Breast epithelium (tissue), 4 donors: ENCODE results near the gene ARHGAP18. TPM values are rescaled to one million over a fixed set of nuclear protein-coding genes. Genes with fewer than 3 reads are reported as not detected.
A peak's percentile ranks its signal among the peaks of the same experiment; 100 is the strongest.

Source experiments
- DNase-seq, 2 donors: peaks; one replicate each; pipeline ENCODE4 v3.0.0-alpha.2; 2019; ENCODE audit warnings: low spot score in 2 of 2
- H3K27ac ChIP-seq, 2 donors: fragments of 200-600 bp; sonication (generic) in 1 of 2; one replicate each; pipeline ENCODE4 v1.5.1; 2016 to 2019; ENCODE audit warnings: mild to moderate bottlenecking in 1 of 2
- H3K27me3 ChIP-seq, 2 donors: fragments of 200-600 bp; sonication (generic) in 1 of 2; one replicate each; pipeline versions ENCODE4 v1.5.1 to v1.6.0; 2017 to 2019; ENCODE audit warnings: control low read depth in 1 of 2, mild to moderate bottlenecking in 1 of 2
- H3K36me3 ChIP-seq: fragments of 200-600 bp; one replicate; pipeline ENCODE4 v1.5.1; 2019
- H3K4me1 ChIP-seq, 2 donors: fragments of 200-600 bp; sonication (generic); one replicate each; pipeline ENCODE4 v1.5.1; 2016 to 2019; ENCODE audit warnings: control low read depth in 1 of 2
- H3K4me3 ChIP-seq, 3 donors: fragments of 200-600 bp; sonication (generic); 1 replicate in 2 of 3; 2 replicates in 1 of 3; pipeline ENCODE4 v1.5.1; 2016 to 2019; ENCODE audit warnings: mild to moderate bottlenecking in 3 of 3, moderate library complexity in 2 of 3
- H3K9me3 ChIP-seq, 2 donors: fragments of 200-600 bp; sonication (generic) in 1 of 2; one replicate each; pipeline ENCODE4 v1.5.1; 2016 to 2019; ENCODE audit warnings: control low read depth in 1 of 2
- CTCF ChIP-seq, 3 donors: fragments of 450-650 bp; IDR thresholded peaks; one replicate each; pipeline ENCODE4 v1.5.1; 2016 to 2017; ENCODE audit warnings: antibody characterized with exemption in 3 of 3, mild to moderate bottlenecking in 3 of 3, moderate library complexity in 3 of 3
- POLR2A ChIP-seq: fragments of 450-650 bp; IDR thresholded peaks from one replicate; pipeline ENCODE4 v1.6.1; 2016; ENCODE audit warnings: antibody characterized with exemption, mild to moderate bottlenecking, moderate library complexity
- POLR2AphosphoS5 ChIP-seq, 3 donors: sonication (generic); formaldehyde crosslinking; IDR thresholded peaks; one replicate each; pipeline ENCODE4 v1.6.1; 2017; ENCODE audit warnings: antibody characterized with exemption in 3 of 3
- intact Hi-C: fragments of 100-400 bp; cut with DNase I; formaldehyde crosslinking; loops from one replicate; pipeline ENCODE4 v1.15.1; 2023; ENCODE audit warnings: low total_unique reads
- total RNA-seq, 3 donors: library from RNA; depleted of rRNA; stranded (reverse); fragments of >200 nt; gene quantifications; one replicate each; pipeline ENCODE4 v1.1.0, GENCODE V29; 2016

The ARHGAP18 gene
- total RNA-seq, 3 donors from 2014 or later, result 14.7 to 28.7 (median 24.8) TPM

DNA sequence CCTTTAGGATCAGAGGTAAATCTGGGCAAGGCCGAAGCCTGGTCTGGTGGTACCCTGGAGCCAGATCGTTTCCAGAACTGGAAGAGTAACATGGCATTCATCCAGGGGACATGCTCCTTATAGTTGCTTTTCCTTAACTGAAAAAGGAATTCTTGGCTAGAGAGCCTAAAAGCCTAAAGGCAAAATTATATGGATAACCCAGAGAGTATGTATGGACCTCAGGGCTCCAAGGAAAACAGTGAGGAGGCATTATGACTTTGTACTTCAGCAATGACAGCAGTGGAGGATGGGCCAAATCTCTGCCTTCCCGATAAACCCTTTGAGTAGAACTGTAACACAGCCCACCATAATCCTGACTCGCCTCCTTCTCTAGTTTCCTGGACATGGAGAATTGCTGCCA, 29.3 kb downstream of the ARHGAP18 start:
- Histone ChIP-seq H3K4me3 (no peak overlapping the region), H3K36me3 (no peaks in the 10 kb centered on the region), H3K27me3 (no peaks in the 10 kb centered on the region), H3K27ac (peak overlapping the region; percentile 79 to 90), H3K9me3 (no peaks in the 10 kb centered on the region), H3K4me1 (peaks cover 0 to 9% of the 10 kb centered on the region in 2 donors)
- intact Hi-C loops, result loop anchor here (10.0 kb wide), 1 partner anchor 1186 kb away; no protein-coding TSS in a partner anchor
- TF ChIP-seq POLR2AphosphoS5 (IDR thresholded peaks at IDR 0.05), result no peak
- TF ChIP-seq CTCF (IDR thresholded peaks at IDR 0.05), result no peak
- TF ChIP-seq POLR2A, result no peak
- no peak for DNase-seq

- DNase-seq, result no peak
- Histone ChIP-seq H3K4me3 (peak overlapping the region in 1 of 3 donors; percentile 15), H3K4me1 (peaks cover 0 to 9% of the 10 kb centered on the region in 2 donors), H3K27ac (peak overlapping the region; percentile 32 to 79), H3K36me3 (no peaks in the 10 kb centered on the region), H3K9me3 (no peaks in the 10 kb centered on the region), H3K27me3 (no peaks in the 10 kb centered on the region)
- intact Hi-C loops, result loop anchor here (10.0 kb wide), 1 partner anchor 1185 kb away; no protein-coding TSS in a partner anchor
- TF ChIP-seq POLR2A (no peak), CTCF (IDR thresholded peaks at IDR 0.05) (no peak), POLR2AphosphoS5 (IDR thresholded peaks at IDR 0.05) (no peak)
These were observed 30.2 kb downstream of the ARHGAP18 start for GRCh38 chr6:129679758-129680157.

GRCh38 chr6:129679275-129679674, 30.7 kb downstream of the ARHGAP18 start:
- no peak for DNase-seq
- Histone ChIP-seq H3K27ac (peak overlapping the region; percentile 32 to 79), H3K9me3 (no peaks in the 10 kb centered on the region), H3K4me3 (peak overlapping the region in 1 of 3 donors; percentile 15), H3K27me3 (no peaks in the 10 kb centered on the region), H3K4me1 (peaks cover 0 to 5% of the 10 kb centered on the region in 2 donors), H3K36me3 (no peaks in the 10 kb centered on the region)
- TF ChIP-seq CTCF (IDR thresholded peaks at IDR 0.05) (no peak), POLR2A (no peak), POLR2AphosphoS5 (IDR thresholded peaks at IDR 0.05) (no peak)
- intact Hi-C loops, result no loop called here

DNA sequence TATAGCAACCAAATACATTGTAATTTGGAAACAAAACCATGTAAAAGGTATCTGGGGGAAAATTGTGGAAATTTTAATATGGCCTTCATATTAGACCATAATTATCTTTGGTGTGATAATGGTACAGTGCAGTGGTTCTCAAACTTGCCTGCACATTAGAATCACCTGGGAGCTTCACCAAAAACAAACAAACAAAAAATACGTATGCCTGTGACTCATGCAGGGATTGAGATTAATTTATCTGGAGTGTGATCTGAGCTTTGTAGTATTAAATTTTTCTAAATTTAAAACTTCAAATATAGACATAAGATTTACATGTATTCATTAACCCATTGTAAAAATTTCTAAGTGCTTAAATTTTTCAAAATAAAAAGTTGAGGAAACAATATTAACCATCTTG, 31.5 kb downstream of the ARHGAP18 start:
- H3K36me3 ChIP-seq, result no peaks in the 10 kb centered on the region
- H3K27me3 ChIP-seq, result no peaks in the 10 kb centered on the region
- no peak for DNase-seq
- no peak overlapping the region for H3K27ac ChIP-seq
- H3K4me3 ChIP-seq, result no peak overlapping the region
- no peaks in the 10 kb centered on the region for H3K4me1 ChIP-seq
- intact Hi-C loops, result no loop called here
- TF ChIP-seq POLR2A, result no peak
- no peak for TF ChIP-seq CTCF (IDR thresholded peaks at IDR 0.05)
- no peaks in the 10 kb centered on the region for H3K9me3 ChIP-seq

DNA sequence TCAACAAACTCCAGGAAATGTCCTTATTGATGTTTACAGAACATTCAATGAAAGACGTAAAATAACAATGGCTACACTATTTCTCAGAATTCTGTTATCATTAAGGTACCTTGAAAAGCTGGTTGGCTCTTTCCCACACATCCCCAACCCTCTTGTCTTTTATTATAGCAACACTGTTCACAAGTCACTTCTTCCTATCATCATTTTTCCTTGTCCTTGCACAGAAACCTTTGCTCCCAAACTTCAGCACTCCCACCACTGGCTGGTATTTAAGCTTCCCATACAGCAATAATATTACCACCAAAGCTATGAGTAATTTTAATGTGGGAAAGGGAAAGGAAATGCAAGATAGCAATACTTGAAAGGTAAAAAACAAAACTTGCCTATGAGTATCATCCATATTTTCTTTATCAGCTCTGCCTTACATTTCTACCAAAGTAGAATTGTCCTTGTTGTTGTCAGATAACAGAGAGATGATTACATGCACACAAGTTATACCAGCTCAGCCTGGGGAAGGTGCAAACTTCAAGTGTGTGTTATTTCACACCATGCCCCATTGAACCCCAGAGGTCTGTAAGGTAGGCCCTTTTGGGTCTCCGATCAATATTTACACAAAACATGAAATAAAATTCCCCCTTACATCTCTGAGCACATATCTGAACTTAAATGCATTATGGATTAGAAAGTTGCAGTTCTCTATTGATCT, 32.2 kb downstream of the ARHGAP18 start:
- no peaks in the 10 kb centered on the region for H3K36me3 ChIP-seq
- H3K9me3 ChIP-seq, result no peaks in the 10 kb centered on the region

More for the DNA sequence above, 32.2 kb downstream of the ARHGAP18 start:
- H3K27me3 ChIP-seq, result no peaks in the 10 kb centered on the region
- intact Hi-C loops, result no loop called here
- no peaks in the 10 kb centered on the region for H3K4me1 ChIP-seq
- no peak for DNase-seq
- TF ChIP-seq POLR2A (no peak), POLR2AphosphoS5 (IDR thresholded peaks at IDR 0.05) (no peak), CTCF (IDR thresholded peaks at IDR 0.05) (no peak)
- H3K4me3 ChIP-seq, result no peak overlapping the region
- peak overlapping the region in 1 of 2 donors; percentile 2 for H3K27ac ChIP-seq
